ENCODE results near the gene LGALS3.

GRCh38 chr14:55118761-55119160 lies 10.3 kb upstream of the LGALS3 start:
- TF ChIP-seq, protein P1, sequence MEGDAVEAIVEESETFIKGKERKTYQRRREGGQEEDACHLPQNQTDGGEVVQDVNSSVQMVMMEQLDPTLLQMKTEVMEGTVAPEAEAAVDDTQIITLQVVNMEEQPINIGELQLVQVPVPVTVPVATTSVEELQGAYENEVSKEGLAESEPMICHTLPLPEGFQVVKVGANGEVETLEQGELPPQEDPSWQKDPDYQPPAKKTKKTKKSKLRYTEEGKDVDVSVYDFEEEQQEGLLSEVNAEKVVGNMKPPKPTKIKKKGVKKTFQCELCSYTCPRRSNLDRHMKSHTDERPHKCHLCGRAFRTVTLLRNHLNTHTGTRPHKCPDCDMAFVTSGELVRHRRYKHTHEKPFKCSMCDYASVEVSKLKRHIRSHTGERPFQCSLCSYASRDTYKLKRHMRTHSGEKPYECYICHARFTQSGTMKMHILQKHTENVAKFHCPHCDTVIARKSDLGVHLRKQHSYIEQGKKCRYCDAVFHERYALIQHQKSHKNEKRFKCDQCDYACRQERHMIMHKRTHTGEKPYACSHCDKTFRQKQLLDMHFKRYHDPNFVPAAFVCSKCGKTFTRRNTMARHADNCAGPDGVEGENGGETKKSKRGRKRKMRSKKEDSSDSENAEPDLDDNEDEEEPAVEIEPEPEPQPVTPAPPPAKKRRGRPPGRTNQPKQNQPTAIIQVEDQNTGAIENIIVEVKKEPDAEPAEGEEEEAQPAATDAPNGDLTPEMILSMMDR (IDR thresholded peaks at IDR 0.05) = no peak
- TF ChIP-seq POLR2A (IDR thresholded peaks at IDR 0.05) = no peak
